Left cardiac atrium (tissue), 4 donors: ENCODE results near the gene TPRG1. TPM values are rescaled to one million over a fixed set of nuclear protein-coding genes. Genes with fewer than 3 reads are reported as not detected.

Experiments used
- ATAC-seq, 2 donors: fragments of 200-7000 bp; cut with Tn5 transposase; one replicate each; pipeline ENCODE4 v1.9.1; 2020; ENCODE audit warnings: mild to moderate bottlenecking in 2 of 2, moderate library complexity in 2 of 2
- DNase-seq: peaks from one replicate; pipeline ENCODE4 v3.0.0-alpha.2; 2020
- intact Hi-C, 2 donors: fragments of 100-400 bp; cut with DNase I; formaldehyde crosslinking; loops; one replicate each; pipeline versions ENCODE4 v1.14.1 to v1.15.1; 2022 to 2023
- total RNA-seq, 2 donors: library from RNA; stranded (reverse); fragmentation: NEBNext Ultra II Directional; extraction: Animal tissue kit (Norgen Biotek cat#: 25700); gene quantifications; one replicate each; pipeline ENCODE4 v1.2.1, GENCODE V29; 2021
- donor health status: DM: no; HTN: yes; CAD: no.
- donor health status: DM: no; HTN: yes; CAD: no; lungs with severe emphysema.
- donor health status: DM: yes; HTN: yes; CAD: no.
- donor health status: Dilated cardiomyopathy.

Gene TPRG1
- total RNA-seq, 2 donors from 2014 or later = 5.2 to 15.5 TPM

DNA sequence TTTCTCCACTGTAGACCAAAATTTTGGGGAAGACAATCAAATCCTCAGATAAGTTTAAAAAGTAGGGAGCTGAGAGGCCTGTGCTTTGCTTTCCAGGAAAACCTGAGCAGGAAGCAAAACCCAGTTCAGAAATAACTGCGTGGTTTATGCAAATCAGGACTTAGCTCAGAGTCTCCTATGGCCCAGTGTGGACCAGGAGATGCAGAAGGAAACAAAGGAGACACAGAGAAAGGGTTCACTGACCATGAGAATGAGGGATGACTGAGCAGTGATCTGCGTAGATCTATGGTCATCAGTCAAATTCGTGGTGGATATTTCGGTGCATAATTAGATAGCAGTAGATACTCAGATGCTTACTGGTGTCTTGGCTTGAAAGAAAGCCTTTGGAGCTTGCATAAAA lies 196.6 kb downstream of the TPRG1 start:
- ATAC-seq (no peak), DNase-seq (no peak)
- intact Hi-C loops = no loop called here

DNA sequence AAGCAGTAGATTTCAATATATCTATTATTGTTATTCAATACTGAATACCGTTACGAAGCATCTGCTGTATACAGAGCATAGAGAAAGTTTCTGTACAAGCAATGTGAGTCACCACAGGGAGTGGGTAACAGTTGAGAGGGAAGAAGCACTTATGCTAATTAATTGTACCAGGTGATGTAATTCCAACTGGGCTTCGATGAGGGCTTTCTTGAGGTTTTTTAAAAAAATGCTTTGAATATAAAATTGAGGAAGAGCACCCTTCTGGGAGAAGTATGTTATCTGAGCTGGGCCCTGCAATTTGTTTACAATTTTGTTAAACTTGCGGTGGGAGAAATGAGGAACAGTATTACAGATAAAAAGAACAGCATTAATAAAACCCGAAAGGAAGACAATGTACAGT lies 197.9 kb downstream of the TPRG1 start:
- intact Hi-C loops = no loop called here
- ATAC-seq = no peak
- no peak for DNase-seq

DNA sequence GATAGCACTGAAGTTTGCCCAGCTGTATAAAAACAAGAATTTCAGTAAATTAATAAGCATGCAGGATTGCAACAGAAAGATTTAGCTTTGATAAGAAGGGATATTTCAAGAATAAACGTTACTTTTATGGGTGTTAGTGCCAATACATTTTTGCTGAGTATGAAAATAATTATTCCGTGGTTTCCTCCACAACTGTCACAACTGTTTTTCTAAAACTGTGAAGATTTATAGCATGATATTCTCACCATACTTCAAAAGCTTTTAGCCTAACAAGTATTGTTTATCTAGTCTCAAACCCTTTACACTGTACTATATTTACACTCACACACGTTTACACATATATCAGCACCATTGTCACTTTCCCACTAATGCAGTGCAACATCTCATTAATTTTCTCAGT lies 200.5 kb downstream of the TPRG1 start:
- DNase-seq (no peak), ATAC-seq (no peak)
- intact Hi-C loops = no loop called here
